ENCODE data around the gene ISM1. TPM values are rescaled to one million over a fixed set of nuclear protein-coding genes. Genes with fewer than 3 reads are reported as not detected.

ISM1 gene
- total and polyA plus RNA-seq, 7 donors = 0.56 to 1.8 (median 0.99) TPM

DNA sequence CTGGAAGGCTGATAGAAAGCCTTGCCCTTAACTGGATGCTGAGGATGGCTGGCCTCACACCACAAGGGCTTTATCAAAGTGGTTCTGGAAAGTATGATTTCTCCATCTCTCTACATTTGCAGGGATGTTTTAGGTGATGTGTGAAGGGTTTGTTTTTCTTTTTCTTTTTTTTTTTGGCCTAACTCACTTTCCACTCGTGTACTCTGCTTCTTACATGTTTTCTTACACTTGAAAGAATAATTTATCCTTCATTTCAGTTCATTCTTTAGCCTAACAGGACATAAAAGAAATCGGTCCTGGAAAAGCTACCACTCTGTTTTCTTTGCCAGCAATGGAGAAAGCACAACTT is 41.2 kb downstream of the ISM1 start:
- WGBS, 3 donors = 73 to 90% (median 78%) methylated on average over 2 of the region's 2 CpGs
- TF ChIP-seq, protein P1, sequence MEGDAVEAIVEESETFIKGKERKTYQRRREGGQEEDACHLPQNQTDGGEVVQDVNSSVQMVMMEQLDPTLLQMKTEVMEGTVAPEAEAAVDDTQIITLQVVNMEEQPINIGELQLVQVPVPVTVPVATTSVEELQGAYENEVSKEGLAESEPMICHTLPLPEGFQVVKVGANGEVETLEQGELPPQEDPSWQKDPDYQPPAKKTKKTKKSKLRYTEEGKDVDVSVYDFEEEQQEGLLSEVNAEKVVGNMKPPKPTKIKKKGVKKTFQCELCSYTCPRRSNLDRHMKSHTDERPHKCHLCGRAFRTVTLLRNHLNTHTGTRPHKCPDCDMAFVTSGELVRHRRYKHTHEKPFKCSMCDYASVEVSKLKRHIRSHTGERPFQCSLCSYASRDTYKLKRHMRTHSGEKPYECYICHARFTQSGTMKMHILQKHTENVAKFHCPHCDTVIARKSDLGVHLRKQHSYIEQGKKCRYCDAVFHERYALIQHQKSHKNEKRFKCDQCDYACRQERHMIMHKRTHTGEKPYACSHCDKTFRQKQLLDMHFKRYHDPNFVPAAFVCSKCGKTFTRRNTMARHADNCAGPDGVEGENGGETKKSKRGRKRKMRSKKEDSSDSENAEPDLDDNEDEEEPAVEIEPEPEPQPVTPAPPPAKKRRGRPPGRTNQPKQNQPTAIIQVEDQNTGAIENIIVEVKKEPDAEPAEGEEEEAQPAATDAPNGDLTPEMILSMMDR (IDR thresholded peaks at IDR 0.05) = no peak
- Histone ChIP-seq H3K27ac (no peak overlapping the region), H3K27me3 (ENCODE audit: insufficient read depth in 3 of 3, low read length in 2 of 3) (no peaks in the 10 kb centered on the region), H3K36me3 (ENCODE audit: insufficient read depth in 1 of 2, low read depth in 1 of 2) (no peaks in the 10 kb centered on the region), H3K9me3 (no peaks in the 10 kb centered on the region), H3K4me1 (no peaks in the 10 kb centered on the region), H3K4me3 (no peak overlapping the region)
- intact Hi-C loops (cut with DNase I) = loop anchor here (5.0 kb wide), 1 partner anchor 140 kb away; no protein-coding TSS in a partner anchor
- ATAC-seq (no peak), DNase-seq (no peak)

DNA sequence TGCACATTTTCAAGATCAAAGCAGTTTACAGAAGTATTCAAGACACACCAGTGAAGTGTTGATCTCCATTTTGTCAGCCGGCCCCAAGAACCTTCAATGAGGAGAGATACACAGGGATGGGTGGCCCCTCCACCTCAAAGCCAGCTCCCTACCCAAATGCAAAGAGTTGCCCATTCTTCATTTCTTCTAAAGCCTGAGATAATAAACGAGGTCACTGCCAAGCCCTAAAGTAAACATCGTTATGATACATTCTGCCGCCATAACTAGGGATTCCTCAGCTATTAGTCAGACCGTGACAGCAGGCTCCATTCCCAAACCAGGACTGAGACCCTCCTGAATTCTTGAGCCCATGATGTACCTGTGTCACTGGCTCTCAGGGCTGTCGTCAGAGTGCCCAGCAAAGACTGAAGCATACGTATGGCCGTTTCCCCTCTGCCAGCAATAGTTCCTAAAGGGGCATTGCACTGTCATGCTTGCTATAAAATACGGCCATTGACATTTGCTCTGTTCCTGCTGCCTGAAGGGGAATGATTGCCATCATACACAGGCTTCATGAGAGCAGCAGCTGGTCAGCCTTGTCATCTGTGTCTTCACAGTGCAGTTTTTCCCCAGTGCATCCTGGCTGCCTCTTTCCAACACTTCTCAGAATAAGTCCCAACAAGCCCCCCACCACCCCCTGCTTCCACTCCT is 41.7 kb downstream of the ISM1 start:
- ATAC-seq = no peak
- 28 to 68% (median 59%) methylated on average over 9 of the region's 9 CpGs for WGBS, 3 donors

DNA sequence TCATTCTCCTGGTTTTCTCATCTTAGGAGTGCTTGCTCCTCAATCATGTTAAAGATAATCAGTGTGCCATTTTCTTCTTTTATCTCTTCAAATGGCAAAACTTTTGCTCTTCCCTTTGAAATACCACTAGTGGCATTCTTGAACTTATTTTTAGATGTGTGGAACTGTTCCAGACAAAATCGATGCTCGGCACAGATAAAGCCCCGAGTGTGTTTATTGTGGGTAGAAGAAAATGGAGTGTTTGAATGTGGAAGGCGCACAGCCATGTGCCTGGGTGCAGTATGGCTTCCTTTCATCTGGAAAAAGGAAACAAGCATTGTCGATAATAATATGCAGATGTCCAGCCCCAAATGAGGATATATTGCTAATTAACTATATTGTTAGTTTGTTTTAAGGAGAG is 42.4 kb downstream of the ISM1 start:
- TF ChIP-seq, protein P1 (IDR thresholded peaks at IDR 0.05) = no peak
- ATAC-seq = no peak
- no peak overlapping the region for H3K27ac ChIP-seq
- no peak overlapping the region for H3K4me3 ChIP-seq
- H3K9me3 ChIP-seq = no peaks in the 10 kb centered on the region
- DNase-seq = no peak
- intact Hi-C loops (cut with DNase I) = loop anchor here (5.0 kb wide), 1 partner anchor 141 kb away; no protein-coding TSS in a partner anchor
- H3K27me3 ChIP-seq (ENCODE audit: insufficient read depth in 3 of 3, low read length in 2 of 3) = no peaks in the 10 kb centered on the region
- 50 to 63% (median 59%) methylated on average over 5 of the region's 5 CpGs for WGBS, 3 donors
- no peaks in the 10 kb centered on the region for H3K36me3 ChIP-seq (ENCODE audit: insufficient read depth in 1 of 2, low read depth in 1 of 2)
- no peaks in the 10 kb centered on the region for H3K4me1 ChIP-seq

More for the DNA sequence above, 41.7 kb downstream of the ISM1 start:
- H3K36me3 ChIP-seq (ENCODE audit: insufficient read depth in 1 of 2, low read depth in 1 of 2) = no peaks in the 10 kb centered on the region
- H3K27ac ChIP-seq = no peak overlapping the region
- H3K4me3 ChIP-seq = no peak overlapping the region
- no peaks in the 10 kb centered on the region for H3K27me3 ChIP-seq (ENCODE audit: insufficient read depth in 3 of 3, low read length in 2 of 3)
- H3K9me3 ChIP-seq = no peaks in the 10 kb centered on the region
- intact Hi-C loops (cut with DNase I) = loop anchor here (5.0 kb wide), 1 partner anchor 141 kb away; no protein-coding TSS in a partner anchor
- DNase-seq = no peak
- TF ChIP-seq, protein P1 (IDR thresholded peaks at IDR 0.05) = no peak
- H3K4me1 ChIP-seq = no peaks in the 10 kb centered on the region

DNA sequence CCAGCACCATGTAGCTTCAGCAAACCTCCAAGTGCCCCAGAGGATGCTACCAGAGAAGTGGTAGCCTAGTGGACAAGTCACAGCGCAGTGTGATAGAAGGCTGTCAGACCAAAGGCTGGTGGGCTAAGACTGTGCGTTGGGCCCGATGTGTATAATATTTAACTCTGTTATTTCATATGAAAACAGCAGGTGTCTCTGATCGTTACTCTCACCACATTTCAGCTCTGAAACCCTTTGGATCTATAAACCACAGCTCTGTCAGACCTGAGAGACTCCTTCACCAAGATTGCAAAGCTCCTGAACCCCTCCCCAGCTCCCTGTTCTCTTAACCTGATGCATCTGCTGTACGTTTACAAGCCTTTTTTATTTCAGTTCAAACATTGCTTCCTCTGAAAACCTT is 43.8 kb downstream of the ISM1 start:
- Histone ChIP-seq H3K4me1 (no peaks in the 10 kb centered on the region), H3K27me3 (ENCODE audit: insufficient read depth in 3 of 3, low read length in 2 of 3) (no peaks in the 10 kb centered on the region), H3K27ac (no peak overlapping the region), H3K9me3 (no peaks in the 10 kb centered on the region), H3K4me3 (no peak overlapping the region), H3K36me3 (ENCODE audit: insufficient read depth in 1 of 2, low read depth in 1 of 2) (no peaks in the 10 kb centered on the region)
- WGBS, 3 donors = 90 to 93% (median 91%) methylated on average over 5 of the region's 5 CpGs
- ATAC-seq = no peak
- no peak for DNase-seq
- TF ChIP-seq, protein P1 (IDR thresholded peaks at IDR 0.05) = no peak
- intact Hi-C loops (cut with DNase I) = loop anchor here (5.0 kb wide), 1 partner anchor 143 kb away; no protein-coding TSS in a partner anchor

DNA sequence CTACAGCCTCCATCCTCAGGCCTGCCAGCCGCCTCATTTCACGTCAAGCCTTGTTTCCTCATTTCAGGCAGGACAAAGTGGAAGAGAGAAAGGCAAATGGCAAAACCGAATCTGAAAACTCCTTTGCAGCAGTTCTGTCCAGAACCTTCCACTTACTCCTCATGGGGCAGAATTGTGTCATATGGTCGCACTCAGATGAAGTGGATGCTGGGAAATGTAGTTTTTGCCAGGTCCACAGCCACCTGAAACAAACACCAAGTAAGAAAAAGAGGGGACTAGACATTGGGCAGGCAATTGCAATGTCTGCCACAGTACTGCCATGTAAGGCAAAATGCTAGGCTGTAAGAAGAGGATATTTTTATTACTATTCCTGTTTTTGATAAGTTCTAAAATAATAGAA is 44.9 kb downstream of the ISM1 start:
- no peaks in the 10 kb centered on the region for H3K4me1 ChIP-seq
- WGBS, 3 donors = 92 to 94% (median 93%) methylated on average over 4 of the region's 4 CpGs
- no peak overlapping the region for H3K27ac ChIP-seq
- H3K9me3 ChIP-seq = no peaks in the 10 kb centered on the region
- H3K36me3 ChIP-seq (ENCODE audit: insufficient read depth in 1 of 2, low read depth in 1 of 2) = no peaks in the 10 kb centered on the region
- DNase-seq = no peak
- no peak overlapping the region for H3K4me3 ChIP-seq
- intact Hi-C loops (cut with DNase I) = no loop called here
- no peaks in the 10 kb centered on the region for H3K27me3 ChIP-seq (ENCODE audit: insufficient read depth in 3 of 3, low read length in 2 of 3)
- ATAC-seq = no peak
- TF ChIP-seq, protein P1 (IDR thresholded peaks at IDR 0.05) = no peak

Measured in psoas muscle (tissue), 8 donors.